A673 (cell line): ENCODE results near the gene EIF4E2.

Experiments used
- CTCF ChIP-seq: fragments of 300-800, 200-600 bp; sonication (generic); conservative IDR thresholded peaks from 2 replicates; pipeline ENCODE4 v1.5.1; 2017; ENCODE audit warnings: low read depth, mild to moderate bottlenecking, antibody characterized with exemption, low read length, moderate library complexity, mixed read lengths
- EZH2 ChIP-seq: fragments of 200-600 bp; sonication (generic); IDR thresholded peaks from 2 replicates; pipeline ENCODE4 v1.6.1; 2017; ENCODE audit warnings: borderline replicate concordance, low read depth, mild to moderate bottlenecking, mixed read lengths, antibody characterized with exemption, low read length; ENCODE audit not compliant: poor library complexity, severe bottlenecking

- TF ChIP-seq CTCF = no peak
- no peak for TF ChIP-seq EZH2
Observed at GRCh38 chr2:232525199-232525598, 25.3 kb upstream of the EIF4E2 start.
